Psoas muscle (tissue), 8 donors: ENCODE data around the gene LAMB4. TPM values are rescaled to one million over a fixed set of nuclear protein-coding genes. Genes with fewer than 3 reads are reported as not detected.

Experiments
- ATAC-seq, 4 donors: fragments of 200-7000 bp; cut with Tn5 transposase; one replicate each; pipeline ENCODE4 v1.9.1; 2020; ENCODE audit warnings: moderate library complexity in 3 of 4, mild to moderate bottlenecking in 2 of 4
- DNase-seq, 2 donors: peaks; one replicate each; pipeline ENCODE4 v3.0.0-alpha.2; 2020
- H3K27ac ChIP-seq: fragments of 200-600 bp; one replicate; pipeline ENCODE4 v1.8.0; 2022
- H3K27me3 ChIP-seq, 3 donors: fragments of 200-600 bp in 1 of 3; one replicate each; pipeline versions ENCODE4 v1.6.1 to v1.8.0; 2013 to 2022; ENCODE audit warnings: low read length in 2 of 3, mild to moderate bottlenecking in 2 of 3, moderate library complexity in 1 of 3; ENCODE audit not compliant: insufficient read depth in 3 of 3
- H3K36me3 ChIP-seq, 2 donors: fragments of 200-600 bp in 1 of 2; one replicate each; pipeline versions ENCODE4 v1.6.1 to v1.8.0; 2013 to 2022; ENCODE audit warnings: low read depth in 1 of 2, mild to moderate bottlenecking in 1 of 2, moderate library complexity in 1 of 2; ENCODE audit not compliant: insufficient read depth in 1 of 2
- H3K4me1 ChIP-seq: fragments of 200-600 bp; one replicate; pipeline ENCODE4 v1.8.0; 2022
- H3K4me3 ChIP-seq: fragments of 200-600 bp; one replicate; pipeline ENCODE4 v1.8.0; 2022; ENCODE audit warnings: mild to moderate bottlenecking
- H3K9me3 ChIP-seq: fragments of 200-600 bp; one replicate; pipeline ENCODE4 v1.8.0; 2022
- CTCF ChIP-seq: fragments of 200-600 bp; IDR thresholded peaks from one replicate; pipeline ENCODE4 v1.8.0; 2022; ENCODE audit warnings: antibody characterized with exemption
- WGBS, 3 donors: extraction: QIAGEN DNeasy Blood & Tissue Kit; methylation state at CpG; one replicate each; pipeline versions ENCODE4 v1.1.6 to v1.1.7; 2013; 5-methylcytosine and 5-hydroxymethylcytosine counted together
- intact Hi-C, 2 donors: fragments of 100-400 bp; cut with DNase I; formaldehyde crosslinking; loops; one replicate each; pipeline versions ENCODE4 v1.11.0 to v1.14.2; 2022
- polyA plus RNA-seq, 3 donors: library from polyadenylated mRNA; stranded (reverse); fragments of 200-250 nt; gene quantifications; one replicate each; pipeline ENCODE4 v1.2.3, GENCODE V29; 2013
- total RNA-seq, 4 donors: library from RNA; stranded (reverse); fragmentation: NEBNext Ultra II Directional in 2 of 4; extraction: Animal tissue kit (Norgen Biotek cat#: 25700) in 2 of 4; gene quantifications; one replicate each; pipeline versions ENCODE4 v1.2.1 to v1.2.4, GENCODE V29; 2021 to 2023
- donor health status: healthy with polysubstance abuse.
- donor health status: DM: no; HTN: no; CAD: no; lungs with moderate emphysema.
- donor health status: Bipolar disorder and iron deficiency.
- donor health status: healthy.
- donor health status: DM: yes; HTN: yes; CAD: no.
- donor health status: DM: no; HTN: no; CAD: no.
- donor health status: DM: no; HTN: no; CAD: no.
- donor health status: DM: yes; HTN: yes; CAD: no.

The LAMB4 gene
- total and polyA plus RNA-seq, 7 donors: 0.01 to 0.51 (median 0.27) TPM; not detected in 2

- 49 to 56% (median 56%) methylated on average over 15 of the region's 15 CpGs for WGBS, 3 donors
- Histone ChIP-seq H3K4me3 (peak overlapping the region; percentile 68), H3K27ac (no peak overlapping the region), H3K4me1 (peaks cover 3% of the 10 kb centered on the region), H3K9me3 (no peaks in the 10 kb centered on the region), H3K27me3 (peaks cover 0 to 58% (median 9%) of the 10 kb centered on the region in 3 donors), H3K36me3 (no peaks in the 10 kb centered on the region)
- intact Hi-C loops: loop anchor here in 1 of 2 donors (5.0 kb wide), 1 partner anchor 94 kb away; no protein-coding TSS in a partner anchor
- no peak for TF ChIP-seq CTCF
- ATAC-seq: no peak
- DNase-seq: no peak
Measured at GRCh38 chr7:108003599-108003935, 126.6 kb downstream of the LAMB4 start.

DNA sequence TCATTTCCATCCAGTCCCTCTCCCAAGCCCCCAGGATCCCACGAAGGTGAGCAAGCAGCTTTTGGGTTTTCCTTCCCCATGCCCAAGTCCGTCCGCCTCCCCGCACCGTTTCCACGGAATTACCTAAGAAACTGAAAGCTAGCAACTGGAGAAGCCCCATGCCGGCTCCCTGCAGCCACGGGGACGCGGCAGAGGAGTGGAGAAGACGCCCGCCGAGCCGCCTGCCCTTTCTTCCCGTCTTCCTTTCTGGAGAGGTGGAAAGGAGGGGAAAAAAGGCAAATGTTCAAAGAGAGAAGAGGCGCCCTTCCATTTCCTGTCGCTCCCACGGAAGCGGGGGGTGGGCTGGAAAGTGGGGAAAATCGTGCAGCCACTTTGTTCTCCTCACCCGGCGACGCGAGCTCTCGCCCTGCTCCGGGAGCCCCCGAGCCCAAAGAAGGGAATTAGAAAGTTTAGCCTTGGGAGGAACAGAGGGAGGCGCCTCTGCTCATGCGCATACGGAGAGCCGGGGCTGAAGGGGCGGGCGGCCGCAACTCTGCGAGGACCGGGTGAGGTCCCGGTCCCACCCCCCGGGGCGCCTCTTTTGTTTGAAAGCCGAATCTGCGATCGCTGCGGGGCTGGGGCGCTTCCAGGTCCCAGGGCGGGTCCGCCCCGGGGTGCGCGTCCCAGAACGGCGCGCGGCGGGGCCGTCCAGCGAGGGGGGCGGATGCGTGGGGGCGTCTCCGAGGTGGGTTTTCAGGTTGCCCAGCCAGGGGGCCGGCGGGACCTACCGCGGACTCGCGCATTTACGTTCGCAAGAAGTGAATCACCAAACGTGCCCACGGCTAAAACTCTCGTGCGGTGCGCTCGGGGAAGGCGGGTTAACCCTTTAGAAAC lies 127.2 kb downstream of the LAMB4 start, which contains the start of gene LAMB1:
Gene LAMB1 (minus strand): TSS at position 436 of the 873 bp plus-strand sequence. CDS start 276 bp downstream, at position 160.
- peak; percentile 54 to 70 (median 68) for ATAC-seq
- H3K27ac ChIP-seq: peak within 1 kb of the TSS; percentile 53
- DNase-seq: peak; percentile 81 to 87
- H3K4me3 ChIP-seq: peak within 1 kb of the TSS; percentile 68
- H3K27me3 ChIP-seq: peaks cover 0 to 64% (median 9%) of the 10 kb centered on the region in 3 donors
- intact Hi-C loops: loop anchor here in 1 of 2 donors (5.0 kb wide), 1 partner anchor 94 kb away; no protein-coding TSS in a partner anchor
- WGBS, 3 donors: 0 to 1% (median 1%) methylated on average over 71 to 75 of the region's 75 CpGs
- TF ChIP-seq CTCF: no peak
- peaks cover 3% of the 10 kb centered on the region for H3K4me1 ChIP-seq
- H3K9me3 ChIP-seq: no peaks in the 10 kb centered on the region
- no peaks in the 10 kb centered on the region for H3K36me3 ChIP-seq

DNA sequence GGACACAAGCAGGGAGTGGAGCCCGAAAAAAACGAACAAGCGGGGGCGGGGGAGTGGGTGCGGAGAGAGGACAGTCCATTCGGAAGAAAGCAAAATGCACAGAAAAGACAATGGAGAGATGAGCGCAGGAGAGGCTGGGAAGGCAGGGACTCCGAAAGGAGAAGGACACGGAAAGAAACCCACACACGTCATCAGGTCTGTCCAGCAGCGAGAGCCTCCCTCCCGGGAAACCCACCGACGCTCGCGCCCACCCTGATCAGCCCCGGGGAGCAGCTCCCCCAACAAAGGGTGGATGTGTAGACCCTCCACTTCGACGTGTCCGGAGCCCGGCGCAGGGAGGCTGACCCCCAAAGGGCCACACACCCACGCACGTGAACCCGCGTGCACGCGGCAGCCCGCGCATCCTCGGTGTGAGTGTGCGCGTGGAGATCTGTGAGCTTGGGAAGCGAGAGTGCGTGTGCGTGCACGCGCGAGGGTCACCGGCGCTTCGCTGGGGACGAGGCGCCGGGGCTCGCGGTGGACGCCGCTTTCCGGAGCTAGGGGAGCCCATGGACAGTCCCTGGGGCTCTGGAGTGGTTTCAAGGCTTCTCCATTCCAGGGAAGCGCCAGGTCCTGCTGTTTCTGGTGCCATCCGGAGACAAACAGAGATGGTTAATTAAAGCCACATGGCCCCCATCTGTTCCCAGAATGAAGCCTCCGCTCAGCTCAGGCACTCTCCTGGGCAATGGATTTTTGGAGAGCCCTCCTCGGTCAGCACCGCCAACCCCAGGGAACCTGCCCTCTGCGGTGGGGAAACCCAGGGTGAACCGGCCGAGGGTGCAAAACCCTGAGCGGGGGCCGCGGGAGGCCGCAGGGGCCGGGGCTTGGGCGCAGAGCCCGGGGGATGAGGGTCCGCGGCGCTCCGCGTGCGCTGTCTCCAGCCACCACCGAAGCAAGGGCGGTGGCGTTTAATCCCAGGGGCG lies 128.1 kb downstream of the LAMB4 start:
- no peak for TF ChIP-seq CTCF
- peak overlapping the region; percentile 68 for H3K4me3 ChIP-seq
- peaks cover 3% of the 10 kb centered on the region for H3K4me1 ChIP-seq
- ATAC-seq (peak in 3 of 4 donors; percentile 14 to 43 (median 23)), DNase-seq (peak in 1 of 2 donors; percentile 47)
- H3K9me3 ChIP-seq: no peaks in the 10 kb centered on the region
- peak overlapping the region; percentile 53 for H3K27ac ChIP-seq
- intact Hi-C loops: loop anchor here in 1 of 2 donors (5.0 kb wide), 1 partner anchor 95 kb away; no protein-coding TSS in a partner anchor
- H3K27me3 ChIP-seq: peaks cover 0 to 64% (median 9%) of the 10 kb centered on the region in 3 donors
- 1% methylated on average over 75 of the region's 75 CpGs for WGBS, 3 donors
- no peaks in the 10 kb centered on the region for H3K36me3 ChIP-seq

DNA sequence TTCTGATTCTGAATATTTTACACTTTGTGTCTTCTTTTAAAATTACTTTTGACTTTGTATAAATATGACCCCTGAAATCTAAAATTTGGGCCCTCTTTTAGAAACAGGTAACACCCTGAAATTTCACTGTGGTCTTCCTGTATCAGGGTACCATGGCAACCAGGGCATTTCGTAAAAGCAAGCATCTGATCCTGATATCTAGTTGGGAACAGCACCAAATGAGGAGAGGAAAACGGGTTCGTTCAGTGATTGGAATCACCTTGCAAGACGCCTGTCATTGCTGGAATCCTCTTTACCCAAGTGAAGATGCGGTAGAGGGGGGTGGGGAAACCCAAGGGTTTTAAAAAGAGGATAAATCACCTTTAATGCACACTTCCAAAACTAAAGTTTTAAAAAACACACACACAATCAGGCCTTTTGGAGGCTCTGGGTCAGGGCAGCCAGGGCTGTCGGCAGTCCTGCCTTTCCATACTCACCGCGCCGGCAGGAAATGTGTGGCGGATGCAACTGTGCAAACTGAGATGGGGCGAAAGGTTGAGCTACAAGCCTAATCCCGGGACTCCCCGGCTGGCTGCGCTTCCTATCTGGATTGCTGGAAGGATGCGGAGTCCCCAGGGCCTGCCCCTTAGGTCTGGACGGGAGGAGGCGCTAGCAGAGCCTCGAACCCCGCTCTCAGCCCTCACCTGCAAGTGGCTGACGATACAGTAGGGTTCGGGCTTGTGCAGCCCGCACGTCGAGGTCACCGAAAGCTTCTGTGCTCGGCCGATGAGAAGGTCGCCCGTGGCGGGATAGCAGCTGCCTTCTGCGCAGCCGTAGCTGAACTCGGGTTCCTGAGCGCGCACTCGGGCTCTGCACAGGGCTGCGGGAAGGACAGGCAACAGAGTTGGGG lies 129.0 kb downstream of the LAMB4 start:
- ATAC-seq (peak; percentile 22 to 37 (median 32)), DNase-seq (peak; percentile 48 to 70)
- H3K4me3 ChIP-seq: peak overlapping the region; percentile 68
- H3K27me3 ChIP-seq: peaks cover 0 to 64% (median 9%) of the 10 kb centered on the region in 3 donors
- 15 to 21% (median 17%) methylated on average over 37 of the region's 37 CpGs for WGBS, 3 donors
- peak overlapping the region; percentile 53 for H3K27ac ChIP-seq
- H3K9me3 ChIP-seq: no peaks in the 10 kb centered on the region
- intact Hi-C loops: loop anchor here in 1 of 2 donors (5.0 kb wide), 1 partner anchor 96 kb away; no protein-coding TSS in a partner anchor
- H3K36me3 ChIP-seq: no peaks in the 10 kb centered on the region
- TF ChIP-seq CTCF: no peak
- peaks cover 3% of the 10 kb centered on the region for H3K4me1 ChIP-seq
